ENCODE data around the gene TJP2.

DNA sequence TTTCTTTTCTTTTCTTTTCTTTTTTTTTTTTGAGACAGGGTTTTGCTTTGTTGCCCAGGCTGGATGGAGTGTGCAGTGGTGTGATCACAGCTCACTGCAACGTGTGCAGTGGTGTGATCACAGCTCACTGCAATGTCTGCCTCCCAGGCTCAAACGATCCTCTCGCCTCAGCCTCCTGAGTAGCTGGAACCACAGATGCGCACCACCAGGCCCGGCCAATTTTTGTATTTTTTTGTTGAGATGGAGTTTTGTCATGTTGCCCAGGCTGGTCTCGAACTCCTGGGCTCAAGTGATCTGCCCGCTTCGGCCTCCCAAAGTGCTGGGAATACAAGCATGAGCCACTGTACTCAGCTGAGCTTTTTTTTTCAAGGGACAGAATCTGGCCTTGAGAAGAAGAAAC is 36.8 kb upstream of the TJP2 start:
- no peak for TF ChIP-seq ZNF114 (tag by site-specific recombination; IDR thresholded peaks at IDR 0.05)
- no peak for TF ChIP-seq ZNF24 (tag by site-specific recombination; IDR thresholded peaks at IDR 0.05)
- TF ChIP-seq BCL6B (tag by site-specific recombination; IDR thresholded peaks at IDR 0.05), result no peak
- TF ChIP-seq, protein P1, sequence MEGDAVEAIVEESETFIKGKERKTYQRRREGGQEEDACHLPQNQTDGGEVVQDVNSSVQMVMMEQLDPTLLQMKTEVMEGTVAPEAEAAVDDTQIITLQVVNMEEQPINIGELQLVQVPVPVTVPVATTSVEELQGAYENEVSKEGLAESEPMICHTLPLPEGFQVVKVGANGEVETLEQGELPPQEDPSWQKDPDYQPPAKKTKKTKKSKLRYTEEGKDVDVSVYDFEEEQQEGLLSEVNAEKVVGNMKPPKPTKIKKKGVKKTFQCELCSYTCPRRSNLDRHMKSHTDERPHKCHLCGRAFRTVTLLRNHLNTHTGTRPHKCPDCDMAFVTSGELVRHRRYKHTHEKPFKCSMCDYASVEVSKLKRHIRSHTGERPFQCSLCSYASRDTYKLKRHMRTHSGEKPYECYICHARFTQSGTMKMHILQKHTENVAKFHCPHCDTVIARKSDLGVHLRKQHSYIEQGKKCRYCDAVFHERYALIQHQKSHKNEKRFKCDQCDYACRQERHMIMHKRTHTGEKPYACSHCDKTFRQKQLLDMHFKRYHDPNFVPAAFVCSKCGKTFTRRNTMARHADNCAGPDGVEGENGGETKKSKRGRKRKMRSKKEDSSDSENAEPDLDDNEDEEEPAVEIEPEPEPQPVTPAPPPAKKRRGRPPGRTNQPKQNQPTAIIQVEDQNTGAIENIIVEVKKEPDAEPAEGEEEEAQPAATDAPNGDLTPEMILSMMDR (tag by site-specific recombination; IDR thresholded peaks at IDR 0.05), result no peak
- no peak for TF ChIP-seq ZNF670 (tag by site-specific recombination; IDR thresholded peaks at IDR 0.05; ENCODE audit: low read depth)
- no peak for TF ChIP-seq ZNF138 (tag by site-specific recombination; IDR thresholded peaks at IDR 0.05; ENCODE audit: borderline replicate concordance)
- no peak for TF ChIP-seq ZNF266 (tag by site-specific recombination; IDR thresholded peaks at IDR 0.05; ENCODE audit: low read depth)
